OCI-LY7 (cell line): Measurements from ENCODE around the gene TGFB1I1.

Experiments used
- CTCF ChIP-seq: fragments of 200-600 bp; sonication (generic); conservative IDR thresholded peaks from 2 replicates; pipeline ENCODE4 v1.5.1; 2014; ENCODE audit warnings: mild to moderate bottlenecking, antibody characterized with exemption, low read length, moderate library complexity, mixed read lengths
- EZH2phosphoT487 ChIP-seq: fragments of 200-600 bp; sonication (generic); IDR thresholded peaks from 2 replicates; pipeline ENCODE4 v1.6.1; 2018; ENCODE audit warnings: low read depth, borderline replicate concordance, mild to moderate bottlenecking, mixed run types, antibody characterized with exemption, low read length, moderate library complexity, mixed read lengths

GRCh38 chr16:31452631-31453106 is 19.3 kb upstream of the TGFB1I1 start:
- TF ChIP-seq CTCF (no peak), EZH2phosphoT487 (no peak)
